Astrocyte (in vitro differentiated cells and primary cell): Measurements from ENCODE around the gene TRPC4AP.

Experiments used
- CTCF ChIP-seq: IDR thresholded peaks from 2 replicates; pipeline ENCODE4 v1.5.1; 2011; ENCODE audit warnings: low read depth, mild to moderate bottlenecking, inconsistent platforms, low read length, moderate library complexity; ENCODE audit not compliant: insufficient read depth
- EZH2 ChIP-seq: IDR thresholded peaks from 2 replicates; pipeline ENCODE4 v1.6.1; 2012; ENCODE audit warnings: mild to moderate bottlenecking, low read length, inconsistent platforms; ENCODE audit not compliant: insufficient read depth

GRCh38 chr20:35003211-35004031, 89.2 kb downstream of the TRPC4AP start:
- TF ChIP-seq CTCF (no peak), EZH2 (no peak)
